ENCODE measurements around the gene NT5E.

Gene NT5E

GRCh38 chr6:85404564-85405174, 45.2 kb upstream of the NT5E start:
- Histone ChIP-seq H3K27ac (ENCODE audit: low read depth, low read length) (no peak overlapping the region), H3K4me3 (ENCODE audit: insufficient read depth, low read length, poor library complexity, severe bottlenecking) (no peak overlapping the region), H3K9ac (ENCODE audit: low read length) (no peak overlapping the region), H3K4me2 (ENCODE audit: low read depth, low read length, poor library complexity, severe bottlenecking) (no peak overlapping the region), H3K36me3 (ENCODE audit: low read length) (no peaks in the 10 kb centered on the region), H3K9me3 (ENCODE audit: insufficient read depth, low read length) (no peaks in the 10 kb centered on the region), H3K79me2 (ENCODE audit: insufficient read depth, low read length) (no peaks in the 10 kb centered on the region), H3F3A (ENCODE audit: insufficient read depth) (no peaks in the 10 kb centered on the region), H3K27me3 (ENCODE audit: low read length) (no peaks in the 10 kb centered on the region), H4K20me1 (ENCODE audit: low read depth, low read length) (no peaks in the 10 kb centered on the region), H2AFZ (ENCODE audit: low read depth, low read length, severe bottlenecking) (no peak overlapping the region), H3K9me2 (replicated peaks; ENCODE audit: insufficient read depth, low read length) (no peaks in the 10 kb centered on the region)
- no peak for TF ChIP-seq CTCF (IDR thresholded peaks at IDR 0.05; ENCODE audit: insufficient read depth, low read length, poor library complexity, severe bottlenecking)
- no peak for TF ChIP-seq EZH2phosphoT487 (conservative IDR thresholded peaks at IDR 0.05; ENCODE audit: low read length)

- no peak overlapping the region for H3K4me2 ChIP-seq (ENCODE audit: low read depth, low read length, poor library complexity, severe bottlenecking)
- H3K4me3 ChIP-seq (ENCODE audit: insufficient read depth, low read length, poor library complexity, severe bottlenecking) = no peak overlapping the region
- H3K79me2 ChIP-seq (ENCODE audit: insufficient read depth, low read length) = no peaks in the 10 kb centered on the region
- H3K9ac ChIP-seq (ENCODE audit: low read length) = no peak overlapping the region
- no peaks in the 10 kb centered on the region for H3K27me3 ChIP-seq (ENCODE audit: low read length)
- no peaks in the 10 kb centered on the region for H4K20me1 ChIP-seq (ENCODE audit: low read depth, low read length)
- no peak for TF ChIP-seq CTCF (IDR thresholded peaks at IDR 0.05; ENCODE audit: insufficient read depth, low read length, poor library complexity, severe bottlenecking)
- no peak for TF ChIP-seq EZH2phosphoT487 (conservative IDR thresholded peaks at IDR 0.05; ENCODE audit: low read length)
- H3K36me3 ChIP-seq (ENCODE audit: low read length) = no peaks in the 10 kb centered on the region
- H3K9me3 ChIP-seq (ENCODE audit: insufficient read depth, low read length) = no peaks in the 10 kb centered on the region
- H3F3A ChIP-seq (ENCODE audit: insufficient read depth) = no peaks in the 10 kb centered on the region
- H3K9me2 ChIP-seq (replicated peaks; ENCODE audit: insufficient read depth, low read length) = no peaks in the 10 kb centered on the region
- H3K27ac ChIP-seq (ENCODE audit: low read depth, low read length) = no peak overlapping the region
- no peak overlapping the region for H2AFZ ChIP-seq (ENCODE audit: low read depth, low read length, severe bottlenecking)
Observed at GRCh38 chr6:85405175-85405852, 44.6 kb upstream of the NT5E start.

- Histone ChIP-seq H3K27ac (ENCODE audit: low read depth, low read length) (no peak overlapping the region), H3K9ac (ENCODE audit: low read length) (no peak overlapping the region), H3K4me2 (ENCODE audit: low read depth, low read length, poor library complexity, severe bottlenecking) (no peak overlapping the region), H3K36me3 (ENCODE audit: low read length) (no peaks in the 10 kb centered on the region), H4K20me1 (ENCODE audit: low read depth, low read length) (no peaks in the 10 kb centered on the region), H3K4me3 (ENCODE audit: insufficient read depth, low read length, poor library complexity, severe bottlenecking) (no peak overlapping the region), H2AFZ (ENCODE audit: low read depth, low read length, severe bottlenecking) (no peak overlapping the region), H3K79me2 (ENCODE audit: insufficient read depth, low read length) (no peaks in the 10 kb centered on the region), H3K27me3 (ENCODE audit: low read length) (no peaks in the 10 kb centered on the region), H3F3A (ENCODE audit: insufficient read depth) (no peaks in the 10 kb centered on the region), H3K9me3 (ENCODE audit: insufficient read depth, low read length) (no peaks in the 10 kb centered on the region), H3K9me2 (replicated peaks; ENCODE audit: insufficient read depth, low read length) (no peaks in the 10 kb centered on the region)
- TF ChIP-seq CTCF (IDR thresholded peaks at IDR 0.05; ENCODE audit: insufficient read depth, low read length, poor library complexity, severe bottlenecking) = no peak
- no peak for TF ChIP-seq EZH2phosphoT487 (conservative IDR thresholded peaks at IDR 0.05; ENCODE audit: low read length)
Observed at GRCh38 chr6:85405853-85406198, 44.1 kb upstream of the NT5E start.
